ENCODE data around the gene FLOT2.

DNA sequence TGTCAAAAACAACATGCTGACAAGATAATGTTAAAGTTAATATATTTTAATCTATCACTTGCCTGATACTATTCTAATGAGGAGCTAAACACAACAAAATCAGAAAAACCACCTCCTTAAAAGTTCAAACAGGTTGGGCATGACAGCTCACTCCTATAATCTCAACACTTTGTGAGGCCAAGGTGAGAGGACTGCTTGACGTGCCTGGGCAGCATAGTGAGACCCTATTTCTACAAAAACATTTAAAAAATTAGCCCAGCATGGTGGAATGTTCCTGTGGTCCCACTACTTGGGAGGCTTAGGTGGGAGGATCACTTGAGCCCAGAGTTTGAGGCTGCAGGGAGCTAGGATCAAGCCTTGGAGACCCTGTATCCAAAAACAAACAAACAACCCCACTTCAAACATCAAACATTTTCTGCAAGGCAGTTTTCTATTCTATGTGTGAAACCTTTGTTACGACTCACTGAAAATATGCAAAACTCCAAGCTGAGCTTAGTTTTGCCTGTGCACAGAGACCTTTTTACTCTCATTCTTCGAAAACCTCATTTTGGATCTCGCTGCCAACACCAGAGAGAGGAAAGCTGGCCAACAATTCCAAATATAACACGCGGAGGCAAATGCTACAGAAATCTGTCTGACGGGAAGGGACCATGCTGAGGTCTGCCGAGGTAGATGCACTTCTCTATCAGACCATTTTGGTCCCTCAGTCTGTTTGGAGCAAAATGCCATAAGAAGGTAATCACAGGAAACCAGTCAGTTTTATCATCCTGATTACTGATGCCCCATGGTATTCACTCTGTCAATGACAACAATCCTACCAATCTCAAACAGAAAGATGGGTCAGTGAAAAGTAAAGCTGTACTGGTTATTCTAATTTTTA lies 47.6 kb upstream of the FLOT2 start:
- TF ChIP-seq CTCF (IDR thresholded peaks at IDR 0.05) (no peak), POLR2A (IDR thresholded peaks at IDR 0.05) (no peak)
